ENCODE measurements around the gene HACD3. TPM values are rescaled to one million over a fixed set of nuclear protein-coding genes. Genes with fewer than 3 reads are reported as not detected.

Gene HACD3
- total RNA-seq, 1 donor from 2014 or later: 129 TPM

GRCh38 chr15:65603134-65603533 lies 72.9 kb downstream of the HACD3 start:
- Histone ChIP-seq H3K9ac (ENCODE audit: low read length) (no peak overlapping the region), H3K4me1 (ENCODE audit: insufficient read depth, low read length) (no peaks in the 10 kb centered on the region), H3K27ac (ENCODE audit: low read depth, low read length) (no peak overlapping the region), H3K4me2 (ENCODE audit: low read length) (no peak overlapping the region), H4K20me1 (ENCODE audit: insufficient read depth, low read length) (no peaks in the 10 kb centered on the region), H3K9me3 (ENCODE audit: insufficient read depth, low read depth, low read length) (no peaks in the 10 kb centered on the region), H3K4me3 (ENCODE audit: insufficient read depth, low read depth, low read length) (no peak overlapping the region), H3K27me3 (ENCODE audit: insufficient read depth, low read length) (no peaks in the 10 kb centered on the region), H3K79me2 (ENCODE audit: insufficient read depth, low read length) (peaks cover 22% of the 10 kb centered on the region), H3K36me3 (ENCODE audit: insufficient read depth, low read length) (peaks cover 19% of the 10 kb centered on the region), H2AFZ (ENCODE audit: low read depth, low read length) (no peak overlapping the region)
- H3K4me1 Mint-ChIP-seq (ENCODE audit: low read depth, unreplicated experiment): no peaks in the 10 kb centered on the region
- H3K27ac Mint-ChIP-seq (ENCODE audit: unreplicated experiment): no peak overlapping the region
- no peak for TF ChIP-seq EZH2 (IDR thresholded peaks at IDR 0.05; ENCODE audit: insufficient read depth, low read length)
- TF ChIP-seq CTCF (IDR thresholded peaks at IDR 0.05; ENCODE audit: insufficient read depth, low read depth, low read length): no peak
- no peaks in the 10 kb centered on the region for H3K9me3 Mint-ChIP-seq (ENCODE audit: unreplicated experiment)
- peaks cover 5% of the 10 kb centered on the region for H3K36me3 Mint-ChIP-seq (ENCODE audit: low read depth, unreplicated experiment)
- no peaks in the 10 kb centered on the region for H3K27me3 Mint-ChIP-seq (ENCODE audit: low read depth, unreplicated experiment)
- H3K4me3 Mint-ChIP-seq (ENCODE audit: unreplicated experiment): no peak overlapping the region
- FAIRE-seq: no peak
- DNase-seq (ENCODE audit: low read depth): no peak

GRCh38 chr15:65603559-65603958 lies 73.3 kb downstream of the HACD3 start:
- Mint-ChIP-seq H3K4me3 (ENCODE audit: unreplicated experiment) (no peak overlapping the region), H3K36me3 (ENCODE audit: low read depth, unreplicated experiment) (peaks cover 5% of the 10 kb centered on the region), H3K9me3 (ENCODE audit: unreplicated experiment) (no peaks in the 10 kb centered on the region), H3K4me1 (ENCODE audit: low read depth, unreplicated experiment) (no peaks in the 10 kb centered on the region), H3K27me3 (ENCODE audit: low read depth, unreplicated experiment) (no peaks in the 10 kb centered on the region), H3K27ac (ENCODE audit: unreplicated experiment) (no peak overlapping the region)
- Histone ChIP-seq H3K4me1 (ENCODE audit: insufficient read depth, low read length) (no peaks in the 10 kb centered on the region), H3K9me3 (ENCODE audit: insufficient read depth, low read depth, low read length) (no peaks in the 10 kb centered on the region), H2AFZ (ENCODE audit: low read depth, low read length) (no peak overlapping the region), H3K4me2 (ENCODE audit: low read length) (no peak overlapping the region), H3K27me3 (ENCODE audit: insufficient read depth, low read length) (no peaks in the 10 kb centered on the region), H4K20me1 (ENCODE audit: insufficient read depth, low read length) (no peaks in the 10 kb centered on the region), H3K36me3 (ENCODE audit: insufficient read depth, low read length) (peaks cover 17% of the 10 kb centered on the region), H3K27ac (ENCODE audit: low read depth, low read length) (no peak overlapping the region), H3K4me3 (ENCODE audit: insufficient read depth, low read depth, low read length) (no peak overlapping the region), H3K9ac (ENCODE audit: low read length) (no peak overlapping the region), H3K79me2 (ENCODE audit: insufficient read depth, low read length) (peaks cover 25% of the 10 kb centered on the region)
- FAIRE-seq (no peak), DNase-seq (ENCODE audit: low read depth) (no peak)
- TF ChIP-seq CTCF (IDR thresholded peaks at IDR 0.05; ENCODE audit: insufficient read depth, low read depth, low read length): no peak
- no peak for TF ChIP-seq EZH2 (IDR thresholded peaks at IDR 0.05; ENCODE audit: insufficient read depth, low read length)

- peaks cover 8% of the 10 kb centered on the region for H3K4me1 ChIP-seq (ENCODE audit: insufficient read depth, low read length)
- peak within 1 kb of the TSS; percentile 98 for H3K4me2 ChIP-seq (ENCODE audit: low read length)
- H2AFZ ChIP-seq (ENCODE audit: low read depth, low read length): peak within 1 kb of the TSS; percentile 96
- FAIRE-seq (no peak), DNase-seq (ENCODE audit: low read depth) (peak; percentile 90)
- TF ChIP-seq CTCF (IDR thresholded peaks at IDR 0.05; ENCODE audit: insufficient read depth, low read depth, low read length) (peak; percentile 28), EZH2 (IDR thresholded peaks at IDR 0.05; ENCODE audit: insufficient read depth, low read length) (no peak)
- H3K9me3 Mint-ChIP-seq (ENCODE audit: unreplicated experiment): no peaks in the 10 kb centered on the region
- no peaks in the 10 kb centered on the region for H3K27me3 ChIP-seq (ENCODE audit: insufficient read depth, low read length)
- no peaks in the 10 kb centered on the region for H3K9me3 ChIP-seq (ENCODE audit: insufficient read depth, low read depth, low read length)
- peak within 1 kb of the TSS; percentile 98 for H3K27ac Mint-ChIP-seq (ENCODE audit: unreplicated experiment)
- no peaks in the 10 kb centered on the region for H3K36me3 ChIP-seq (ENCODE audit: insufficient read depth, low read length)
- no peaks in the 10 kb centered on the region for H3K27me3 Mint-ChIP-seq (ENCODE audit: low read depth, unreplicated experiment)
- H3K4me3 ChIP-seq (ENCODE audit: insufficient read depth, low read depth, low read length): peak within 1 kb of the TSS; percentile 97
- H3K36me3 Mint-ChIP-seq (ENCODE audit: low read depth, unreplicated experiment): no peaks in the 10 kb centered on the region
- peaks cover 17% of the 10 kb centered on the region for H3K4me1 Mint-ChIP-seq (ENCODE audit: low read depth, unreplicated experiment)
- H4K20me1 ChIP-seq (ENCODE audit: insufficient read depth, low read length): no peaks in the 10 kb centered on the region
- H3K79me2 ChIP-seq (ENCODE audit: insufficient read depth, low read length): peaks cover 46% of the 10 kb centered on the region
- H3K27ac ChIP-seq (ENCODE audit: low read depth, low read length): peak within 1 kb of the TSS; percentile 93
- peak within 1 kb of the TSS; percentile 100 for H3K9ac ChIP-seq (ENCODE audit: low read length)
- peak within 1 kb of the TSS; percentile 90 for H3K4me3 Mint-ChIP-seq (ENCODE audit: unreplicated experiment)
Observed at GRCh38 chr15:65610871-65611718, 80.8 kb downstream of the HACD3 start, which contains the start of gene INTS14. INTS14 (minus strand) TSS chr15:65611131; CDS start chr15:65607380, 3,751 bp downstream.
